ENCODE data around the gene KCND1.

Gene KCND1

GRCh38 chrX:48966796-48967579 is 4.7 kb downstream of the KCND1 start:
- ChIA-PET CTCF (interaction anchor here (0.7 kb wide), 1 partner anchor 51 kb away, joined by 3 read pairs; no protein-coding TSS in a partner anchor), POLR2A (no interaction called here)
- TF ChIP-seq ZNF600 (tag by site-specific recombination; IDR thresholded peaks at IDR 0.05) (no peak), TCF7L2 (IDR thresholded peaks at IDR 0.05; ENCODE audit: borderline replicate concordance, low read depth, low read length) (no peak), ZNF311 (tag by site-specific recombination; IDR thresholded peaks at IDR 0.05; ENCODE audit: borderline replicate concordance) (no peak), GLIS2 (tag by site-specific recombination; IDR thresholded peaks at IDR 0.05) (no peak), AEBP2 (tag by site-specific recombination; IDR thresholded peaks at IDR 0.05; ENCODE audit: borderline replicate concordance) (no peak), ZIC2 (tag by site-specific recombination; IDR thresholded peaks at IDR 0.05) (peak; percentile 46; the same call in 1 of the 2 replicates), ZBTB8A (tag by site-specific recombination; IDR thresholded peaks at IDR 0.05) (no peak), ZNF639 (tag by site-specific recombination; IDR thresholded peaks at IDR 0.05) (no peak), PRDM4 (tag by site-specific recombination; IDR thresholded peaks at IDR 0.05) (peak; percentile 82; the same call in 1 of the 2 replicates), ZNF274 (IDR thresholded peaks at IDR 0.05; ENCODE audit: low read length) (no peak), ZNF274 (tag by site-specific recombination; IDR thresholded peaks at IDR 0.05; ENCODE audit: borderline replicate concordance) (no peak), ZNF140 (tag by site-specific recombination; IDR thresholded peaks at IDR 0.05) (no peak), GLIS1 (tag by site-specific recombination; IDR thresholded peaks at IDR 0.05) (peak; percentile 58; the same call in 1 of the 2 replicates)
- no peaks in the 10 kb centered on the region for H3K36me3 ChIP-seq (ENCODE audit: control insufficient read depth in 2 of 2, insufficient read depth in 1 of 2, low read length in 2 of 2)
- H3K9me3 ChIP-seq (ENCODE audit: control insufficient read depth, insufficient read depth, low read depth, low read length) = no peaks in the 10 kb centered on the region
- H3K27ac ChIP-seq (ENCODE audit: extremely low read depth, low read depth, low read length) = no peak overlapping the region
- H3K4me3 ChIP-seq (ENCODE audit: low read depth, low read length) = no peak overlapping the region
- H3K4me1 ChIP-seq (ENCODE audit: control insufficient read depth, insufficient read depth, low read length) = peaks cover 1% of the 10 kb centered on the region; the same call in 1 of the 2 replicates

- ChIA-PET POLR2A (no interaction called here), CTCF (interaction anchor here (0.6 to 0.7 kb wide), 4 partner anchors 52 to 257 kb away, joined by 3 to 6 read pairs (median 4); no protein-coding TSS in a partner anchor)
- no peak overlapping the region for H3K4me3 ChIP-seq (ENCODE audit: low read depth, low read length)
- H3K36me3 ChIP-seq (ENCODE audit: control insufficient read depth in 2 of 2, insufficient read depth in 1 of 2, low read length in 2 of 2) = no peaks in the 10 kb centered on the region
- no peaks in the 10 kb centered on the region for H3K4me1 ChIP-seq (ENCODE audit: control insufficient read depth, insufficient read depth, low read length)
- no peak overlapping the region for H3K27ac ChIP-seq (ENCODE audit: extremely low read depth, low read depth, low read length)
- no peaks in the 10 kb centered on the region for H3K9me3 ChIP-seq (ENCODE audit: control insufficient read depth, insufficient read depth, low read depth, low read length)
- TF ChIP-seq, protein P1, sequence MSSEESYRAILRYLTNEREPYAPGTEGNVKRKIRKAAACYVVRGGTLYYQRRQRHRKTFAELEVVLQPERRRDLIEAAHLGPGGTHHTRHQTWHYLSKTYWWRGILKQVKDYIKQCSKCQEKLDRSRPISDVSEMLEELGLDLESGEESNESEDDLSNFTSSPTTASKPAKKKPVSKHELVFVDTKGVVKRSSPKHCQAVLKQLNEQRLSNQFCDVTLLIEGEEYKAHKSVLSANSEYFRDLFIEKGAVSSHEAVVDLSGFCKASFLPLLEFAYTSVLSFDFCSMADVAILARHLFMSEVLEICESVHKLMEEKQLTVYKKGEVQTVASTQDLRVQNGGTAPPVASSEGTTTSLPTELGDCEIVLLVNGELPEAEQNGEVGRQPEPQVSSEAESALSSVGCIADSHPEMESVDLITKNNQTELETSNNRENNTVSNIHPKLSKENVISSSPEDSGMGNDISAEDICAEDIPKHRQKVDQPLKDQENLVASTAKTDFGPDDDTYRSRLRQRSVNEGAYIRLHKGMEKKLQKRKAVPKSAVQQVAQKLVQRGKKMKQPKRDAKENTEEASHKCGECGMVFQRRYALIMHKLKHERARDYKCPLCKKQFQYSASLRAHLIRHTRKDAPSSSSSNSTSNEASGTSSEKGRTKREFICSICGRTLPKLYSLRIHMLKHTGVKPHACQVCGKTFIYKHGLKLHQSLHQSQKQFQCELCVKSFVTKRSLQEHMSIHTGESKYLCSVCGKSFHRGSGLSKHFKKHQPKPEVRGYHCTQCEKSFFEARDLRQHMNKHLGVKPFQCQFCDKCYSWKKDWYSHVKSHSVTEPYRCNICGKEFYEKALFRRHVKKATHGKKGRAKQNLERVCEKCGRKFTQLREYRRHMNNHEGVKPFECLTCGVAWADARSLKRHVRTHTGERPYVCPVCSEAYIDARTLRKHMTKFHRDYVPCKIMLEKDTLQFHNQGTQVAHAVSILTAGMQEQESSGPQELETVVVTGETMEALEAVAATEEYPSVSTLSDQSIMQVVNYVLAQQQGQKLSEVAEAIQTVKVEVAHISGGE (tag by site-specific recombination; conservative IDR thresholded peaks at IDR 0.05; ENCODE audit: low read depth) = no peak
- TF ChIP-seq KLF10 (tag by site-specific recombination; IDR thresholded peaks at IDR 0.05) (no peak), MZF1 (tag by site-specific recombination; IDR thresholded peaks at IDR 0.05; ENCODE audit: borderline replicate concordance) (no peak), ZNF600 (tag by site-specific recombination; IDR thresholded peaks at IDR 0.05) (no peak), ZNF561 (tag by site-specific recombination; IDR thresholded peaks at IDR 0.05; ENCODE audit: borderline replicate concordance) (no peak)
- TF ChIP-seq, protein P2, sequence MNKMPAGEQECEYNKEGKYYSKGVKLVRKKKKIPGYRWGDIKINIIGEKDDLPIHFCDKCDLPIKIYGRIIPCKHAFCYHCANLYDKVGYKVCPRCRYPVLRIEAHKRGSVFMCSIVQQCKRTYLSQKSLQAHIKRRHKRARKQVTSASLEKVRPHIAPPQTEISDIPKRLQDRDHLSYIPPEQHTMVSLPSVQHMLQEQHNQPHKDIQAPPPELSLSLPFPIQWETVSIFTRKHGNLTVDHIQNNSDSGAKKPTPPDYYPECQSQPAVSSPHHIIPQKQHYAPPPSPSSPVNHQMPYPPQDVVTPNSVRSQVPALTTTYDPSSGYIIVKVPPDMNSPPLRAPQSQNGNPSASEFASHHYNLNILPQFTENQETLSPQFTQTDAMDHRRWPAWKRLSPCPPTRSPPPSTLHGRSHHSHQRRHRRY (tag by site-specific recombination; IDR thresholded peaks at IDR 0.05) = no peak
- TF ChIP-seq, protein P3, sequence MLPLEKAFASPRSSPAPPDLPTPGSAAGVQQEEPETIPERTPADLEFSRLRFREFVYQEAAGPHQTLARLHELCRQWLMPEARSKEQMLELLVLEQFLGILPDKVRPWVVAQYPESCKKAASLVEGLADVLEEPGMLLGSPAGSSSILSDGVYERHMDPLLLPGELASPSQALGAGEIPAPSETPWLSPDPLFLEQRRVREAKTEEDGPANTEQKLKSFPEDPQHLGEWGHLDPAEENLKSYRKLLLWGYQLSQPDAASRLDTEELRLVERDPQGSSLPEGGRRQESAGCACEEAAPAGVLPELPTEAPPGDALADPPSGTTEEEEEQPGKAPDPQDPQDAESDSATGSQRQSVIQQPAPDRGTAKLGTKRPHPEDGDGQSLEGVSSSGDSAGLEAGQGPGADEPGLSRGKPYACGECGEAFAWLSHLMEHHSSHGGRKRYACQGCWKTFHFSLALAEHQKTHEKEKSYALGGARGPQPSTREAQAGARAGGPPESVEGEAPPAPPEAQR (tag by site-specific recombination; IDR thresholded peaks at IDR 0.05) = no peak
Observed at GRCh38 chrX:48965959-48966358, 5.7 kb downstream of the KCND1 start.

Measured in HEK293 (cell line).